HG03442 (cell line): ENCODE data around the gene TBX4.
"Not testable (repeated sequence)": the region's sequence is repeated elsewhere in the genome, so short reads cannot be mapped to it uniquely, and the experiment has no call there.

ENCODE experiments used
- ATAC-seq: cut with Tn5 transposase; IDR thresholded peaks from one replicate; pipeline ENCODE4 v1.9.1; 2021; ENCODE audit warnings: mild to moderate bottlenecking, moderate library complexity; ENCODE audit not compliant: unreplicated experiment

Gene TBX4

DNA sequence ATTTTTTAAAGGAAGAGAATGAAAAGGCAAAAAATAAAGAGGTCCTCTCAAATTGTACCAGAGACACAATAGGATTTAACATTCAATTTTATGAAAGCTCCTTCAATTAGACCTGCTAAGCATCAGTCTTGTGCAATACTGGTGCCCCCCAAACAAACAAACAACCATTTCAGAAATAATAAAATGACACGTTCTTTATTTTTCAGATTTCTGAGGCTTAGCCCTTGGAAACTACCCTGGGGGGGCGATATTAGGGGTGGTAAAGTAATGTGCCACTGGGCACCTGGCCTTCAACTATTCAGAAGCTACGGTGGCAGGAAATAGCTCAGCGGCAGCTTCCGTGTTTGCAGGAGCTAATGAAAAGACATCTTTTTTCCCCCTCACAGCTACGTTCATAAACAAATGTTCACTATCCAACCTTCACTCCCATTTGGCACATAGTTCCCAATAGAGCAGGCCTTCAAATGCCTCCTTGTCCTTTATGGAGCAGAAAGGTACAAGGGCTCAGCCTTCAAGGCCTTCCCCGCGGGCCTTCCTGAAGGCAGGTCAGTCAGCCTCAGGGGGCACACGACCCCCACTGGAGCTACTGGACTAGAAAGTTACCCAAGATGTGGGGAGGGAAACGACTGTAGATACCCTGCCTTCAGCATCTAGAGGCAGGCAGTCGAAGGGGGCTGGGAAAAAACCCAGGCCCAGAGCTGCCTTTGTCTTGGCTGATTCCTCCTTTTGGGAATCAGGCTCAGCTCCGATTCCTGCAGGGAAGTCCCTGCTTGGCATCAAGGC is 44.1 kb downstream of the TBX4 start:
- no peak for ATAC-seq

DNA sequence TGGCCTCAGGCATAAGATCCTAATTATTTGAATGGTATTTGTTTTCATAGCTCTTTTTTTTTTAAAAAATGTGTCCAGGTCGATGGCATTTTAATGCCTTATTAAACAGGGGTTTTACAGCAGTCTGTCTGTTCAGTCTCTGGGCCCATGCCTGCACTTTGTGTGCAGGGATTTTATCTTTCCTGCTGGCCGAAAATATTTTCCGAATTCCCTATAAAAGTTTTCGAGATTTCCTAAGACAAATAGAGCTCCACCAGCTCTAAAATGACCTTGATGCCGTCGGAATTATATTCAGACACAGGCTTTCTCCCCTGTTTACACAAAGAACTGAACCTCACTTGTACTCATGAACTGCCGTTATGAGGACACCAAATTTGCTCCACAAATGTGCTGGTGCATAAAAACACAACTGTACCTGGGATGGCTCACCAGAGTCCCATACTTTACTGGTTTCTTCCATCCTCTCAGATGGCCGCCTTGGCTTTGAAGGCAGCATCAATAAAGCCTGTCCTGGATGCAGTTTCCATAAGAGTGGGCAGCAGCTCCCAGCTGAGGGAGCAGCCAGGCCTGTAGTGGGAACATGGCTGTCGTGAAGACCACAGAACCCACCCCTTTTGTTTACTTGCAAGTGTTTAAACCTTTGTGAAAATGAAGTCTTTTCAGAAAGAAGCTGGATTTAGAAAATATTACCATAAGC is 44.9 kb downstream of the TBX4 start:
- ATAC-seq: no peak

DNA sequence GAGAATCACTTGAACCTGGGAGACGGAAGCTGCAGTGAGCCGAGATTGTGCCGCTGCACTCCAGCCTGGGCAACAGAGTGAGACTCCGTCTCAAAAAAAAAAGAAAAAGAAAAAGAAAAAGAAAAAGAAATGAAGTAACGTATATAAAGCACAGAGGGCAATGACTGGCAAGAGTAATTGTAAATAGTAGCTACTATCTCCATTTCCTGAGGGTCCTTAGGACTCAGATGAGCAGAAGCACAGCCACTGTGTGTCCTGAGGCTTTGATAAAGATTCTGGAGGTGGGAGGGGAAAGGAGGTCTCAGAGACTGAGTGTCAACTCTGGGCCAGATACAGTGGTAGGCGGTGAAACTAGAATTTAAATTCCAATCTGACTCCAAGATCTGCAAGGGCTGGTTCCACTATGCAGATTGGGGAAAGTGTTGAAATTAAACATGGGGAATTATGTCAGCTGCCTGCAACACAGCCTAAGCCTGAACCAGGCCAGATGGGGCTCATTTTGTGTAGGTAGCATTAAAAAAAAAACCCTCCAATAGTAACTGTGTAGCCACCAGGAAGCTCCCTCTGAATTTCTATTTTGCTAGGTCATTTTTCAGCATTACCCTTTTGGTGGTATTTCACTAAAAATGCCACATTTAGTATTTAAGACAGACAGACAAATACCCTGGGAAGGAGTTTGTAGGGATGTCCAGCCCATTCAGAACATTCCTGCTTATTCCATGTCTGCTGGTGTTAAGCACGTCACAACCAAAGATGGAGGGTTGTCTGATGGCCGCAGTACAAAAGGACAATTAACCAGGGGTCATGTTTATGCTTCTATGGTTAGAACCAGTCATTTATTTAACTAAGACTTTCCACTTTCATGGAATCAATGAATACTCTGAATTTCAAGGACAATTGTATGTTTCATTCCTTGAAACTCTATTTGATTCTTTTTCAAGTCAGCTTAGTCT is 46.1 kb downstream of the TBX4 start:
- no peak for ATAC-seq

DNA sequence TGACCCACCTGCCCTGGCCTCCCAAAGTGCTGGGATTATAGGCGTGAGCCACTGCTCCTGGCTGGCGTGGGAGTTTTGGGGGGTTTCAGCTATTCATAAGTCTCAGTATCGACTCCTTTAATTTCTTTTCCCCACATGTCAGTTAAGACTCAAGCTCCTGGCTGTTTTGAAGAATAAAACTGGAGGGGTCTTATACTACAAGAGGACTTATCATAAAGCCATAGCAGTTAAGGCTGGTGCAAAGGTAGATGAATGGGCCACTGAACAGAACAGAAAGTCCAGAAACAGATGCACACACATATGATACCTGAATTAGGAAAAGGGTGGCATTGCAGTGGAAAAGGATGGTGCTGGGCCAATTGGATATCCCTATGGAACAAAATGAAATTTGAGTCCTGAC is 47.4 kb downstream of the TBX4 start:
- ATAC-seq: no peak

DNA sequence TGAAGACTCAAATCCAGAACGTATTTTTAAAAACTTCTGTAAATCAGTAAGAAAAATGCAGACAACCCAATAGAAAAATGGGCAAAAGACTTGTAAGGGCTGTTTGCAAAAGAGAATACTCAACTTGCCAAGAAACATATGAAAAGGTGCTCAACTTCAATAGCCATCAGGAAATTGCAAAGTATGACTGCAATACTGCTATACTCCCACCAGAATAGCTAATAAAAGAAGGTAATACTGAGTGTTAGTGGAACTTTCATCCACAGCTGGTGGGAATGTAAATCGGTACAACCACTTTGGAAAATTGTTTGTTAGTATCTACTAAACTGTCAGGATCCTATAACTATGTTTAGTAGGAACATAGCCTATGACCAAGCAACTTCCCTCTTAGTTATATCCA is 48.1 kb downstream of the TBX4 start:
- ATAC-seq: no peak

DNA sequence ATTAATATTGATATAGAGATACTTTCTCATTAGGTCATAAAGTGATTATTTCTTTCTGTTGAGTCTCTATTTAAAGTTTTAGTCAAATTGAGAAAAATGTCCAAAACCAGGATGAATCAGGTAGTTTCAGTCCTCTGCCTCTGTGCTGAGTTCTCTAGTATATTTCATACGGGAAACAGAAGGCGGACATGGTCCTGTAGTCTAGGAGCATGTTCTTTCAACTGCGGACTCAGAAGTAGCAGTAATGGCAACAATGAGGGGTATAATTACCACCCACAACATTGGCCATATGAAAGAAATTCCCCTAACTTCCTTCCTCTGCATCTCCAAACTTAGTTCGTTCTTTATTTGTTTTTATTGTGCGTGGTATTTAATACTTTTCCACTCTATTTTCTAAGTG is 50.1 kb downstream of the TBX4 start:
- ATAC-seq: no peak

DNA sequence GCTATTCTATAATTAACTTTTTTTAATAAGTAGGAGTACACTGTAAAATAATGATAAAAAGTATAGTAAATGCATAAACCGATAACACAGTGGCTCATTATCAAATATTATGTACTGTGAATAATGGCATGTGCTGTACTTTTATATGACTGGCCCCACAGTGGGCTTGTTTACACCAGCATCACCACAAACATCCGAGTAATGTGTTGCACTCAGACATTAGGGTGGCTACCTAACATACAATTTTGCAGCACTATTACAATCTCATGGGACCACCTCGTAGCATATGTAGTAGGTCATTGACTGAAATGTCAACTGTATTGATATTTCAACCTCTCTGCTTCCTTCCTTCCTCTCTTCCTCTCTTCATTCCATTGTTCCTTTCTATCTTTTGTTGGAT is 51.7 kb downstream of the TBX4 start:
- no peak for ATAC-seq

DNA sequence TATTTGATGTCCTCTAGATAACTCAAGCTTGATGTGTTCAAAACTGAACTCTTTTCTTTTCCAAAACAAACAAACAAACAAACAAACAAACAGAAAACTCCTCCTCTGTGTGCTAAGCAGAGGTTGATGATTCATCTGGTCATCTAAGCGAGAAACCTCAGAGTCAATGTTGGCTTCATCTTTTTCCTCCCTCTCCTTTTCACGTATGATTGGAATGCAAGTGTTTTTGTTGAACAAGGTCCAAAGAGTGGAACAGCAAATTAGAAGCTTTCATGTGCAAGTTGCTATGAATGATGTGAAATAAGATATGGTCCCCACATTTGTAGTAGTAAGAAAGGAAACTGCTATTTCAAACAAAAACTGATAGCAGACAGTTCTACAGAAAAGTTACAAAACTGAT is 52.5 kb downstream of the TBX4 start:
- no peak for ATAC-seq

DNA sequence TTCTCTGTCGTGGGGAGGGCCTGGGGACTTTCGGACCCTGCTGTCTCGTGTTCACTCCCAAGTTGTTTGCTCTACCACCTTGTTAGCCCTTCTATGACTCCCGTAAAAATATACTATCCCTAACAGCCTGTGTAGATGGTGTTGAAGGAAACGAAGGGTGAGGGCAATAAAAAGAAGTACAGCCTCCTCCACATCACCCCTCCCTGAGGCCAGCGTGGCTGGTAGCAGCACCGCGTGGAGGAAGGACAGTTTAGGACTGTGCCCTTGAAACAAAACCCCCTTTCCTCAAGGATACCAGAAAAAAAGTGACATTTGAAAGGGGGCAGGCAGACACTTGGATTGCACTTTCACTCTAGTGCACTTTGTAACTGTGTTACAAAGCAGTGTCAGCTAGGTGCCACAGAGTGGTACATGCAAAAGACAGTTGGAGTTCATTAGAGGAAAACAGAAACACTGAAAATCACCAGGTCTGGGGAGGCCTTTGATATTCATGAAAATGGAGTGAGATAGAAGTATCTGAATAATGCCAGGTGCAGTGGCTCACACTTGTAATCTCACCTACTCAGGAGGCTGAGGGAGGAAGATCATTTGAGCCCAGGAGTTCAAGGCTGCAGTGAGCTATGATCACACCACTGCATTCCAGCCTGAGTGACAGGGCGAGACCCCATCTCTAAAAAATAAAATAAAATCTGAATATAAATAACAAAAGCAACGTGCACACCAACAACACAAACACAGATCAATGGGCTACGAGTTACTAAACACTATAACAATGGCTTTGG is 53.8 kb downstream of the TBX4 start:
- no peak for ATAC-seq

DNA sequence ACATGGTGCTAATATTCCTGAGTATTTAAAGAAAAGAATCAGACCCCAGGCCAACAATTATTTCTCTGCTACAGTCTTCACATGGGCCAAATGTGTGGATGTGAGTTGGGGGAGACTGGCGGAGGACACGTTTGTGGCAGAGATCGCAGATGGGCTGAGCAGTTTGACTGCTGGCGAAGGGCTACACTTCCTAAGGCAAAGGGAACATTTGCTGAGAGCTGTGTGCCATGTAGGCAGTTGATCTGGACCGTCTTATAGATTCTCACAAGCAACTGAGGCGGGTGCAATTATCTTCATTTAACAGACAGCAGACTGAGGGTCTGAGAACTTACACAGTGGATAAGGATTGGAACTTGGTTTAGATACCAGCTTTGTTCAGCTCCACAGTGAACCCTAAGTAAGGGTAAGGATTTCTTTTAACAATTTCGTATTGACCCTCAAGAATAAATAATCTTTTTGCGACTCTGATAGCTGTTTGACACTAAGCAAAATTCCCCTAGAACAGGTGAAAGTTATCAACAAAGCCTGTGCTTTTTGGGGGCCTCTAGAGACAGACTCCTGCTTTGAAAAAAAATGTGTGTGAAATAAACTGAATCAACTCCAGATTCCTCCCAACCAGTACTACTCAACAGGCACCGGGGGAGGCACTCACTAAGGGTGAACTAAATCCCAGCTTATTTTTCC is 55.3 kb downstream of the TBX4 start:
- ATAC-seq: no peak

DNA sequence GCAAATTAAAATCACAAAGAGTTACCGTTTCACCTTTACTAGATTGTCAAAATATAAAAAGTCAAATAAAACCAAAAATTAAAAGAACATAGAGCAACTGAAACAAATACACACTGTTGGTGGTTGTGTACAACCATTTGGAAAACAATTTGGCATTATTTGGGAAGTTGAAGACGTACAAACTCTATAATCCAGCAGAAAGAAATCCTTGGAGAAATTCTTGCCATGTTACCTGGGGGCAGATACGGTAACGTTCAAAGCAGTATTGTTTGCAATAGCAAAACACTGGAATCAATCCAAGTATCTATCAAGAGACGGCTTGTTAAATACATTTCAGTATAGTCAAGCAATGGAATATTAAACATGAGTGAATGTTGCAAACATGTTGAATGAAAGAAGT is 56.7 kb downstream of the TBX4 start:
- no peak for ATAC-seq

DNA sequence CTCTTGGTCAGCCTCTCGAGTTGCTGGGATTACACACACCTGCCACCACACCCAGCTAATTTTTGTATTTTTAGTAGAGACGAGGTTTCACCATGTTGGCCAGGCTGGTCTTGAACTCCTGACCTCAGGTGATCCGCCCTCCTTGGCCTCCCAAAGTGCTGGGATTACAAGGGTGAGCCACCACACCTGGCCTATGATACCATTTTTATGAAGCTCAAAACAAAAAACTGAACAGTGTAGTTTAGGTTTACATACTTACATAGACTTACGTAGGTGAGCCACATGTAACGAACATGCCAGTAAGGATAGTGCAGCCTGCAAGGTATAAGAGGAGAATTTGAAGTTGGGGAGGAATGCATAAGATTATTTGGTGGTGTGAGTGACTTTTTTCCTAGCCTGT is 57.2 kb downstream of the TBX4 start:
- ATAC-seq: not testable (repeated sequence)

DNA sequence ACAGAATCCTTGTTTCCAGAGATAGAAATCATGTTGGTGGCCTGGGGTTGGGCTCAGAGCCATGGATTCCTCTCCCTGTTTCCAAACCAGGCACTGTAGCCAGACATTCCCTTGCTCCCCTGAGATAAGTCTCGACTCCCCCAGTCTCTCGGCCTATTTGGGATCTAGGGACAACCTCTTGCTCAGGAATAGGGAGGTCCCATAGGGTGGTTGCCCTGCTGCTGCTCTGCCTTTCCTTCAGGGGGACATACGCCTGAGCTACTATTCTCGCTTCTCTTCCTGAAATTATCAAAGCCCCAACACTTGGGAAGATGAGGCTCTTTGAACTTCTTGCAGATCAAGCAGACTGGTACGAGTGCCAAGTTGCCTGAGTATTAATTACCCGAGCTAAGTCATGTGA is 58.0 kb downstream of the TBX4 start:
- ATAC-seq: no peak

DNA sequence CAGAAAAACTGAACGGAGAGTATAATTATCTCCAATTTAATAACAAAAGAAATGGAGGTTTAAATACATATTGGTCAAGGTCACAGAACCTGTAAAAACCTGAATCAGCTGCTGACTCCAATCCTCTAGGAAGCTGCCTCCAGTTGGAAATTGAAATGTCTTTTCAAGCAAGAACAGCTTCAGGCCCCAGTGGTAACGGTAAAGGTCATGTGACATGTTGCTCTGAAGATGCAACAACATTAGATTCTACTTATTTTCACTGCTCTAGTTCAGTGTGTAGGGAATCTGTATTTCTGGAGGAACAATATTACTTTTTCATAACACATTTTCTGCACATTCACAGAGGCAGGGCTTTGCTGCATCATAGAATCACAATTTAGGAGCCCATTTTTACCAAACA is 58.8 kb downstream of the TBX4 start:
- no peak for ATAC-seq

DNA sequence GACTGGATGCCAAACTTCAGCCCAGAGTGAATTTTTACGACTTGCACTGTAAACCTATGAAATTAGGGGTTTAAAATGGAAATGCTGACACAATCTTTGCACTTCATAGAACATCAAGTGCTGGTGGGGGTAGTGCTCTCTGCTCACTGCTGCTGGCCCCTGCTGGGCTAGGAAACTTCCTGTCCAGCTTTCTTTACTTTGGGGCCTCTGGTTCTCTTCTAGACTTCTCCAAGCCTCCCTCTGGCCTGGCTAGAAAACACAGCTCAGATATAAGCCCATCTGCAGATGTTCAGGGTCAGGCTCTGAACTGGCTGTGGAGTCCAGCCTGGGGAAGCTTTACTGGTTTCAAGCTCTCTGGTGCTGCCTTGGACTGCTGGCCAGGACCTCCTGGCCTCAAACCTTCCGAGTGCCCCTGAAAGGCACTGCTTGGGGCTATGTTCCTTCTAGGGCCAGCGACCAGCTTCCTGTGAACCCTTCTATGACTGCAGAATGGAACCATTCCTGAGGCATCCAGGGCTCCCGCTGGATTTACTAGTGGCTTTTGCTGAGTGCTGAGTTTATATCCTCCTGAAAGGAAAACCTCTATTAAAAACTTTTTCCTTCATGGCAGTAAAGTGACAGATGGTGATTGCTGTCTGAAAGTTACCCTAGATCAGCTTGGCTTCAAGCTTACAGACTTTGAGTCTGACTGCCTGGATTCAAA is 59.4 kb downstream of the TBX4 start:
- no peak for ATAC-seq

DNA sequence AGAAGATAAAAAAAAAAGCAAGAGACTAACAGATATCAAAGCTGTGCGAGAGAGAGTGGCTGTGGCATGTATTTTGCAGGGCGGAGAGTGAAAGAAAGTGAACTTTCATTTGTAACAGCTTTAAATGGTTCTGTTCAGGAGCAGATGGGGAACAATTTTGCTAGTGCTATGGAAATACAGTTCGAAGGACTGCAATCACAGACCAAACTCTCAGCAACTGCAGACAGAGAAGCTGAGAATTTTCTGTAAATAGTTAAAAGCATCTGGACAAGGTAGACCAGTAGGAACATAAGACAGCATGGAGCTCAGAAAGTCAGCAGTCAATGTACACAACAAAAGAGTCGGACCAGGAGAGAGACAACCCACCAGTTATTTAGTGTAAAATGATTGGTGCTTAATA is 62.3 kb downstream of the TBX4 start:
- no peak for ATAC-seq

DNA sequence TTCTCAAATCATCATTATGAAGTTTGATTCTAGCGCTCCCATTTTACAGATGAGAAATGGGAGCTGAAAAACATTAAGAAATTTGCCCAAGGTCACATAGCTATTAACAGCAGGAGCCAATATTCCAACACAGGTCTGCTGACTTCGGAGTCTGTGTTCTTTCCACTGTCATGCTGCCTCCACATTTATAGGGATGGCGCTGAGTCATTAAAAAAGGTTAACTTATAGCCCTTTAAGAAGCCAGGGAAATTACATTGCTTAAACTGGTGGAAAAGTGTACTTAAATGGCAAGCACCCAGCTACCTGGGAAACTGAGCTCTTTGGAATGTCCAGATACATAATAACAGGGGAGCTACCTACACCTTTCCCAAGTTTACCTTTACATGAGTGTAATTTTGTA is 65.0 kb downstream of the TBX4 start:
- no peak for ATAC-seq

DNA sequence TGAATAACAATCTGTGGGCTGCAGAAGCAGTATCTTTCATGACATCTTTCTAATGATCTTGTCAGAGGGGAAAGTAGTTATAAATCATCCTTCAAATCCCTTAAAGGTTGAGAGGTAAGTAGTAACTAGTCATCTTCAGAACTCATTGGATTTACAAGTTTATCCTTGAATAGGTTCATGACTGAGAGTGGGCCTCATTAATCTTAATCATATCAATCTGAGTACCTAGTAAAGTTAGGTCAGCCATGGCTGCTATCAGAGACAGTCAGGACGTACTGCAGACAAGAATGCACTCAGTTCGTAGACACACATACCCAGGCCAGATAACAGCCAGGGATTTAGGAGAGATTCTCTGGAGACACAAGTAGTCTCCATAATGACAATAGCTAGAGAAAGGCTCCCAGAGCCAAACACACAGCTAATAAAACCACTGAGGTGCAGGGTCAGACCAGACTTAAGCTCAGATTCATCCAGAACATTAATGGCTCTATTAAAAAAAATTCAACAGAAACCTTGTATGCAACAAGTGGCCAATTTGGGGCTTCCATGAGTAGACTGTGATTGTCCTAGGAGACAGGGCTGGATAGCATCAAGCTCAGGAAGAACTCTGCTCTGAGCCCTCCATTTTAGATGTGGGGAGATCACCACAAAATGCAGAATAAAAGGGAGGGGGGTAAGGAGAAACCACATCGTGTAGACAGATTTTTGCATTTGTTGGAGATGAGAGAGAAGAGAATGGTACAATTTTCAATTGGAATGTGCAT is 65.8 kb downstream of the TBX4 start:
- no peak for ATAC-seq

DNA sequence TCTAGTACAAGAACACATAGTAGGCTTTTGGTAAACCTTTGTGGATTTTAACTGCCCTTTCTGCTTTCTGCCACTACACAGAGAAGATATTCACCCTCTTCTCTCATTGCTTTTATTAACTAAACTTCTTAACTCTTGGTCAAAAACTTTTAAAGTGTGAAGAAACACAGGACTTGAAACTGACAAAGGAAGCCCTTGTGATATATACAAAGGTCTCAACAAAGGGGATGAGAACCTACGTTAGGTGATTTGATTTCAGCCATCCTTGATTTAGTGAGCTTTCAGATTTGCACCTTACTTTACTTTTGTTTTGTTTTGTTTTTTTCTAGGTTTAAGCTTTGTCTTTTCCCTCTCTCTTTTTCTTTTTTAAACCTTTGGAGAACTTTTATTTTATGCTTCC is 66.9 kb downstream of the TBX4 start:
- no peak for ATAC-seq
